Heart right ventricle (tissue), 16 donors: ENCODE measurements around the gene TSPO. TPM values are rescaled to one million over a fixed set of nuclear protein-coding genes. Genes with fewer than 3 reads are reported as not detected.
A peak's percentile ranks its signal among the peaks of the same experiment; 100 is the strongest.

Experiments
- ATAC-seq, 8 donors: fragments of 200-7000 bp; cut with Tn5 transposase; one replicate each; pipeline ENCODE4 v1.9.1; 2020; ENCODE audit warnings: mild to moderate bottlenecking in 8 of 8, moderate library complexity in 8 of 8, moderate number of reproducible peaks in 1 of 8
- DNase-seq, 2 donors: peaks; one replicate each; pipeline ENCODE4 v3.0.0-alpha.2; 2020
- H3K27ac ChIP-seq, 10 donors: fragments of 200-600 bp; sonication (generic) in 2 of 10; one replicate each; pipeline versions ENCODE4 v1.5.0 to v1.8.0; 2020 to 2022; ENCODE audit warnings: mild to moderate bottlenecking in 3 of 10
- H3K27me3 ChIP-seq, 7 donors: fragments of 200-600 bp; one replicate each; pipeline ENCODE4 v1.8.0; 2021 to 2022; ENCODE audit warnings: mild to moderate bottlenecking in 2 of 7
- H3K36me3 ChIP-seq, 9 donors: fragments of 200-600 bp; sonication (generic) in 1 of 9; one replicate each; pipeline versions ENCODE4 v1.5.0 to v1.8.0; 2020 to 2022; ENCODE audit warnings: mild to moderate bottlenecking in 2 of 9
- H3K4me1 ChIP-seq, 9 donors: fragments of 200-600 bp; sonication (generic) in 1 of 9; one replicate each; pipeline versions ENCODE4 v1.5.0 to v1.8.0; 2020 to 2022; ENCODE audit warnings: mild to moderate bottlenecking in 4 of 9
- H3K4me3 ChIP-seq, 10 donors: fragments of 200-600 bp; sonication (generic) in 2 of 10; one replicate each; pipeline versions ENCODE4 v1.5.0 to v1.8.0; 2020 to 2022; ENCODE audit warnings: mild to moderate bottlenecking in 7 of 10, moderate library complexity in 2 of 10
- H3K9me3 ChIP-seq, 11 donors: fragments of 200-600 bp in 10 of 11; sonication (generic) in 2 of 11; one replicate each; pipeline versions ENCODE4 v1.5.0 to v1.8.0; 2013 to 2022; ENCODE audit warnings: mild to moderate bottlenecking in 2 of 11, control low read depth in 1 of 11, moderate library complexity in 1 of 11
- CTCF ChIP-seq, 9 donors: fragments of 200-600 bp; sonication (generic) in 2 of 9; IDR thresholded peaks; one replicate each; pipeline versions ENCODE4 v1.5.0 to v1.8.0; 2021 to 2022; ENCODE audit warnings: antibody characterized with exemption in 9 of 9, mild to moderate bottlenecking in 5 of 9, moderate library complexity in 1 of 9
- WGBS, 2 donors: extraction: QIAGEN DNeasy Blood & Tissue Kit; methylation state at CpG; one replicate each; pipeline ENCODE4 v1.1.7; 2013; ENCODE audit warnings: inconsistent platforms in 1 of 2; 5-methylcytosine and 5-hydroxymethylcytosine counted together
- intact Hi-C, 10 donors: fragments of 100-400 bp; cut with DNase I; formaldehyde crosslinking; loops; one replicate each; pipeline versions ENCODE4 v1.11.1 to v1.14.2; 2022
- polyA plus RNA-seq, 2 donors: library from polyadenylated mRNA; stranded (reverse); fragments of 200-250 nt; gene quantifications; one replicate each; pipeline ENCODE4 v1.2.3, GENCODE V29; 2013
- total RNA-seq, 10 donors: library from RNA; stranded (reverse); fragmentation: NEBNext Ultra II Directional in 3 of 10; extraction: Animal tissue kit (Norgen Biotek cat#: 25700) in 3 of 10; gene quantifications; one replicate each; pipeline versions ENCODE4 v1.2.1 to v1.2.4, GENCODE V29; 2021 to 2023
- donor health status: Arrhythmogenic right ventricular cardiomyopathy.
- donor health status: ischemic (EF 13 %, LVEDD 7.1; RV severe dilation, severe dysfunction).
- donor health status: healthy with polysubstance abuse.
- donor health status: DM: no; HTN: yes; CAD: no.
- donor health status: DM: no; HTN: no; CAD: no.
- donor health status: ischemic (EF 25% LVEDD 6.9; RV normal size, moderate dysfunction).
- donor health status: ischemic (EF 25% LVEDD 5.7; RV mildly dilated, moderate dysfunction).
- donor health status: healthy.
- donor health status: DM: yes; HTN: yes; CAD: no.
- donor health status: Ischemic cardiomyopathy.
- donor health status: ischemic (EF 35%, LVEDD 5.7; RV mildly dilated, moderate dysfunction).
- donor health status: nonischemic (EF 11% LVEDD 7.7; RV severe dilation, severe dysfunction).
- donor health status: DM: yes; HTN: yes; CAD: no.
- donor health status: PGD.
- donor health status: ischemic (EF 29% LVEDD 5.4; RV normal size, mild dysfunction).
- donor health status: nonischemic (EF 23%, LVEDD 6.1; RV moderate dilation, normal function).

TSPO gene
- total and polyA plus RNA-seq, 12 donors: 84.7 to 258 (median 102) TPM

GRCh38 chr22:43154887-43155536, 3.7 kb downstream of the TSPO start:
- WGBS, 2 donors: 87 to 88% methylated on average over 27 of the region's 27 CpGs
- Histone ChIP-seq H3K9me3 (no peaks in the 10 kb centered on the region), H3K27ac (peak overlapping the region in 1 of 10 donors; percentile 64), H3K36me3 (peaks cover 0 to 20% (median 0%) of the 10 kb centered on the region in 9 donors), H3K27me3 (no peaks in the 10 kb centered on the region), H3K4me3 (peak overlapping the region in 1 of 10 donors; percentile 28), H3K4me1 (peaks cover 7 to 69% (median 28%) of the 10 kb centered on the region in 9 donors)
- intact Hi-C loops: no loop called here
- TF ChIP-seq CTCF (IDR thresholded peaks at IDR 0.05): no peak
- ATAC-seq (no peak), DNase-seq (no peak)

- H3K36me3 ChIP-seq: peaks cover 0 to 24% (median 0%) of the 10 kb centered on the region in 9 donors
Observed at GRCh38 chr22:43155789-43156188, 4.4 kb downstream of the TSPO start.

GRCh38 chr22:43156413-43156812, 5.1 kb downstream of the TSPO start:
- H3K36me3 ChIP-seq: peaks cover 0 to 30% (median 0%) of the 10 kb centered on the region in 9 donors
- 84% methylated on average over 12 of the region's 12 CpGs for WGBS, 2 donors
- ATAC-seq: no peak
- TF ChIP-seq CTCF (IDR thresholded peaks at IDR 0.05): no peak
- DNase-seq: no peak
- H3K27me3 ChIP-seq: no peaks in the 10 kb centered on the region
- H3K9me3 ChIP-seq: no peaks in the 10 kb centered on the region
- H3K4me1 ChIP-seq: peaks cover 4 to 60% (median 26%) of the 10 kb centered on the region in 9 donors
- H3K27ac ChIP-seq: no peak overlapping the region
- intact Hi-C loops: no loop called here
- H3K4me3 ChIP-seq: no peak overlapping the region

More at GRCh38 chr22:43155789-43156188, 4.4 kb downstream of the TSPO start:
- intact Hi-C loops: no loop called here
- DNase-seq: no peak
- Histone ChIP-seq H3K4me1 (peaks cover 6 to 64% (median 29%) of the 10 kb centered on the region in 9 donors), H3K9me3 (no peaks in the 10 kb centered on the region), H3K4me3 (no peak overlapping the region), H3K27me3 (no peaks in the 10 kb centered on the region), H3K27ac (peak overlapping the region in 1 of 10 donors; percentile 64)
- no peak for TF ChIP-seq CTCF (IDR thresholded peaks at IDR 0.05)
- ATAC-seq: no peak
- WGBS, 2 donors: 85 to 89% methylated on average over 5 of the region's 5 CpGs

- no peak for TF ChIP-seq CTCF (IDR thresholded peaks at IDR 0.05)
- H3K4me1 ChIP-seq: peaks cover 0 to 52% (median 13%) of the 10 kb centered on the region in 9 donors
Observed at GRCh38 chr22:43157874-43158546, 6.7 kb downstream of the TSPO start.

More at GRCh38 chr22:43157874-43158546, 6.7 kb downstream of the TSPO start:
- peaks cover 0 to 46% (median 6%) of the 10 kb centered on the region in 9 donors for H3K36me3 ChIP-seq
- ATAC-seq (no peak), DNase-seq (no peak)
- intact Hi-C loops: no loop called here
- 73 to 76% methylated on average over 9 of the region's 9 CpGs for WGBS, 2 donors
- H3K27me3 ChIP-seq: no peaks in the 10 kb centered on the region
- no peaks in the 10 kb centered on the region for H3K9me3 ChIP-seq
- H3K4me3 ChIP-seq: no peak overlapping the region
- H3K27ac ChIP-seq: peak overlapping the region in 1 of 10 donors; percentile 23
